HepG2 (cell line): Measurements from ENCODE around the gene RAD23A. TPM values are rescaled to one million over a fixed set of nuclear protein-coding genes. Genes with fewer than 3 reads are reported as not detected.

Experiments
- AGO1 ChIP-seq: fragments of 200-400 bp; formaldehyde crosslinking; IDR thresholded peaks from 2 replicates; pipeline ENCODE4 v1.6.1; 2017; ENCODE audit warnings: mild to moderate bottlenecking, low read depth, low read length, moderate library complexity; ENCODE audit not compliant: poor library complexity, severe bottlenecking
- BRCA1 ChIP-seq: sonication (generic); formaldehyde crosslinking; IDR thresholded peaks from 2 replicates; pipeline ENCODE4 v1.4.0; 2020; ENCODE audit warnings: missing genetic modification reagents
- HOXA3 ChIP-seq: sonication (generic); formaldehyde crosslinking; IDR thresholded peaks from 2 replicates; pipeline ENCODE4 v1.5.0; 2020; ENCODE audit warnings: missing genetic modification reagents
- JUNB ChIP-seq: sonication (generic); formaldehyde crosslinking; IDR thresholded peaks from 2 replicates; pipeline ENCODE4 v1.8.0; 2022; ENCODE audit warnings: missing genetic modification reagents, mild to moderate bottlenecking, borderline replicate concordance
- KAT8 ChIP-seq: IDR thresholded peaks from 2 replicates; pipeline ENCODE4 v1.6.1; 2016; ENCODE audit warnings: missing genetic modification reagents, missing compliant biosample characterization
- NFATC3 ChIP-seq: sonication (generic); formaldehyde crosslinking; IDR thresholded peaks from 2 replicates; pipeline ENCODE4 v1.5.1; 2020; ENCODE audit warnings: mild to moderate bottlenecking, missing genetic modification reagents
- NFIB ChIP-seq: sonication (generic); formaldehyde crosslinking; IDR thresholded peaks from 2 replicates; pipeline ENCODE4 v1.9.0; 2021; ENCODE audit warnings: missing genetic modification reagents, mild to moderate bottlenecking, borderline replicate concordance
- NONO ChIP-seq, 2 experiments: fragments of 450-650 bp in 1 of 2; sonication (generic) in 1 of 2; formaldehyde crosslinking in 1 of 2; IDR thresholded peaks in 1 of 2; conservative IDR thresholded peaks in 1 of 2; 2 replicates each; pipeline versions ENCODE4 v1.6.1 to v1.8.0; 2017 to 2022; ENCODE audit warnings: mild to moderate bottlenecking in 1 of 2, missing genetic modification reagents in 1 of 2, moderate library complexity in 1 of 2
- PHB2 ChIP-seq: fragments of 450-650 bp; IDR thresholded peaks from 2 replicates; pipeline ENCODE4 v1.6.1; 2018; ENCODE audit not compliant: partially characterized antibody
- PPARG ChIP-seq: conservative IDR thresholded peaks from 2 replicates; pipeline ENCODE4 v1.6.1; 2016; ENCODE audit warnings: missing biosample characterization, missing genetic modification reagents
- SMC3 ChIP-seq: IDR thresholded peaks from 2 replicates; pipeline ENCODE4 v1.6.1; 2011; ENCODE audit warnings: low read length, improper control_type of control experiment
- ZFP90 ChIP-seq: sonication (generic); formaldehyde crosslinking; IDR thresholded peaks from 2 replicates; pipeline ENCODE4 v1.8.0; 2022; ENCODE audit warnings: missing genetic modification reagents, mild to moderate bottlenecking, inconsistent platforms, borderline replicate concordance
- ZNF329 ChIP-seq: sonication (generic); formaldehyde crosslinking; IDR thresholded peaks from 2 replicates; pipeline ENCODE4 v1.9.0; 2021; ENCODE audit warnings: low read depth, mild to moderate bottlenecking, missing genetic modification reagents
- ZNF543 ChIP-seq: sonication (generic); formaldehyde crosslinking; IDR thresholded peaks from 2 replicates; pipeline ENCODE4 v1.4.0; 2020; ENCODE audit warnings: mild to moderate bottlenecking, missing genetic modification reagents
- ZNF616 ChIP-seq: sonication (generic); formaldehyde crosslinking; IDR thresholded peaks from 2 replicates; pipeline ENCODE4 v1.5.0; 2020; ENCODE audit warnings: low read depth, mild to moderate bottlenecking, missing genetic modification reagents
- ZNF747 ChIP-seq: sonication (generic); formaldehyde crosslinking; IDR thresholded peaks from 2 replicates; pipeline ENCODE4 v1.8.1; 2023; ENCODE audit warnings: missing genetic modification reagents, mild to moderate bottlenecking, borderline replicate concordance
- polyA plus RNA-seq, 8 experiments: library from polyadenylated mRNA; depleted of rRNA in 3 of 8; stranded (reverse) in 7 of 8; unstranded in 1 of 8; fragments of >200 nt; fragmentation: Illumina TruSeq in 4 of 8; extraction: Trizol in 4 of 8; gene quantifications; 2 replicates each; pipeline versions ENCODE4 v1.2.1 to v1.2.3, GENCODE V29; 2011 to 2016; ENCODE audit warnings: low read depth in 4 of 8, missing spikeins in 1 of 8, mixed read lengths in 1 of 8; ENCODE audit not compliant: insufficient read depth in 1 of 8
- total RNA-seq, 5 experiments: library from RNA; depleted of rRNA; stranded (reverse); fragments of >200 nt; fragmentation: Illumina TruSeq; extraction: Trizol; gene quantifications; 2 replicates each; pipeline ENCODE4 v1.2.3, GENCODE V29; 2016; ENCODE audit warnings: low read depth in 1 of 5
- TF ChIP-seq, protein P1 (sequence below): sonication (generic); formaldehyde crosslinking; IDR thresholded peaks from 2 replicates; pipeline ENCODE4 v1.5.0; 2020; ENCODE audit warnings: mild to moderate bottlenecking, missing genetic modification reagents, borderline replicate concordance
- TF ChIP-seq, protein P2 (sequence below): sonication (generic); formaldehyde crosslinking; IDR thresholded peaks from 2 replicates; pipeline ENCODE4 v1.5.0; 2020; ENCODE audit warnings: mild to moderate bottlenecking, missing genetic modification reagents
- TF ChIP-seq, protein P3 (sequence below): sonication (generic); formaldehyde crosslinking; IDR thresholded peaks from 2 replicates; pipeline ENCODE4 v1.4.0; 2020; ENCODE audit warnings: missing genetic modification reagents
- TF ChIP-seq, protein P4 (sequence below): sonication (generic); formaldehyde crosslinking; IDR thresholded peaks from 2 replicates; pipeline ENCODE4 v1.5.0; 2020; ENCODE audit warnings: missing genetic modification reagents

Gene RAD23A
- total and polyA plus RNA-seq, 2 of the 13 experiments (the other 11 are each of a cell fraction or from before 2014, with no cell fraction given) = 42.5 to 54.2 TPM

DNA sequence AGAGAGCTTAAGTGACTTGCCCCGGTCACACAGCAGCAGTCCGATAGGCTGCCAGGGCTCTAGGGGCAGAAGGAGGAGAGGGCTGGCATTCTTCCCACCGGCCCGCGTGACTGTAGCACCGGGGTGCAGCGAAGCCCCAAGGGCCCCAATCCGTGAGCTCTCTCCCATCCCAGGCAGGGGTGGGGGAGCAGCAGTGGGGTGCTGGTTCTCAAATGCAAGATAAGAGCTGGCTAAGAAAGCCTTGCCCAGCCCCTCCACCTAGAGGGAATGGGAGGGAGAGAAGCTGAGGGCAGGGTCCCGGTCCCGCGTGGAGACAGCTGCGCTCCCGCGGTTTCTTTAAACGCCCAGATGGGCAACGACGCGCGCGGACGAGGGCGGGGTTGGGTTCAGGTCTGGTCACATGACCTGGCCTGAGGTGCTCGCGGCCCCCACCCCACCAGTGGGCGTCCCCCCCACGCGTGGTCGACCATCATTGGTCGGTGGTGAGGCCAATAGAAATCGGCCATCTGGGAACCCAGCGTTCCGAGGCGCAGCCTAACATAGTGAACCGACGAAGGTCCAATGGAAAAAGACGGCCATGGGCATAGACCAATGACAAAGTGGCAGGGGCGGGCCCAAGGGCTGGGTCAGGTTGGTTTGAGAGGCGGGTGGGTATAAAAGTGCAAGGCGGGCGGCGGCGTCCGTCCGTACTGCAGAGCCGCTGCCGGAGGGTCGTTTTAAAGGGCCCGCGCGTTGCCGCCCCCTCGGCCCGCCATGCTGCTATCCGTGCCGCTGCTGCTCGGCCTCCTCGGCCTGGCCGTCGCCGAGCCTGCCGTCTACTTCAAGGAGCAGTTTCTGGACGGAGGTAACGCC is 7.5 kb upstream of the RAD23A start, which contains the start of gene CALR (continued):
- no peak for TF ChIP-seq NFIB (CRISPR knock-in tag)
- TF ChIP-seq AGO1 = peak; percentile 48
- peak; percentile 87 for TF ChIP-seq KAT8 (CRISPR knock-in tag)
- no peak for TF ChIP-seq NONO (IDR thresholded peaks at IDR 0.05)
- peak; percentile 58 for TF ChIP-seq NONO (CRISPR knock-in tag; conservative IDR thresholded peaks at IDR 0.05)
- TF ChIP-seq, protein P1, sequence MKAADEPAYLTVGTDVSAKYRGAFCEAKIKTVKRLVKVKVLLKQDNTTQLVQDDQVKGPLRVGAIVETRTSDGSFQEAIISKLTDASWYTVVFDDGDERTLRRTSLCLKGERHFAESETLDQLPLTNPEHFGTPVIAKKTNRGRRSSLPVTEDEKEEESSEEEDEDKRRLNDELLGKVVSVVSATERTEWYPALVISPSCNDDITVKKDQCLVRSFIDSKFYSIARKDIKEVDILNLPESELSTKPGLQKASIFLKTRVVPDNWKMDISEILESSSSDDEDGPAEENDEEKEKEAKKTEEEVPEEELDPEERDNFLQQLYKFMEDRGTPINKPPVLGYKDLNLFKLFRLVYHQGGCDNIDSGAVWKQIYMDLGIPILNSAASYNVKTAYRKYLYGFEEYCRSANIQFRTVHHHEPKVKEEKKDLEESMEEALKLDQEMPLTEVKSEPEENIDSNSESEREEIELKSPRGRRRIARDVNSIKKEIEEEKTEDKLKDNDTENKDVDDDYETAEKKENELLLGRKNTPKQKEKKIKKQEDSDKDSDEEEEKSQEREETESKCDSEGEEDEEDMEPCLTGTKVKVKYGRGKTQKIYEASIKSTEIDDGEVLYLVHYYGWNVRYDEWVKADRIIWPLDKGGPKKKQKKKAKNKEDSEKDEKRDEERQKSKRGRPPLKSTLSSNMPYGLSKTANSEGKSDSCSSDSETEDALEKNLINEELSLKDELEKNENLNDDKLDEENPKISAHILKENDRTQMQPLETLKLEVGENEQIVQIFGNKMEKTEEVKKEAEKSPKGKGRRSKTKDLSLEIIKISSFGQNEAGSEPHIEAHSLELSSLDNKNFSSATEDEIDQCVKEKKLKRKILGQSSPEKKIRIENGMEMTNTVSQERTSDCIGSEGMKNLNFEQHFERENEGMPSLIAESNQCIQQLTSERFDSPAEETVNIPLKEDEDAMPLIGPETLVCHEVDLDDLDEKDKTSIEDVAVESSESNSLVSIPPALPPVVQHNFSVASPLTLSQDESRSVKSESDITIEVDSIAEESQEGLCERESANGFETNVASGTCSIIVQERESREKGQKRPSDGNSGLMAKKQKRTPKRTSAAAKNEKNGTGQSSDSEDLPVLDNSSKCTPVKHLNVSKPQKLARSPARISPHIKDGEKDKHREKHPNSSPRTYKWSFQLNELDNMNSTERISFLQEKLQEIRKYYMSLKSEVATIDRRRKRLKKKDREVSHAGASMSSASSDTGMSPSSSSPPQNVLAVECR (CRISPR knock-in tag) = peak; percentile 90
- peak; percentile 75; the same call in 1 of the 2 replicates for TF ChIP-seq ZNF616 (CRISPR knock-in tag)
- 0 out of 2 replicates have a peak, but pooled peaks have one; percentile 29 for TF ChIP-seq ZFP90 (CRISPR knock-in tag)
- no peak for TF ChIP-seq SMC3
- TF ChIP-seq HOXA3 = peak; percentile 50
- no peak for TF ChIP-seq JUNB
- no peak for TF ChIP-seq PHB2
- TF ChIP-seq, protein P2, sequence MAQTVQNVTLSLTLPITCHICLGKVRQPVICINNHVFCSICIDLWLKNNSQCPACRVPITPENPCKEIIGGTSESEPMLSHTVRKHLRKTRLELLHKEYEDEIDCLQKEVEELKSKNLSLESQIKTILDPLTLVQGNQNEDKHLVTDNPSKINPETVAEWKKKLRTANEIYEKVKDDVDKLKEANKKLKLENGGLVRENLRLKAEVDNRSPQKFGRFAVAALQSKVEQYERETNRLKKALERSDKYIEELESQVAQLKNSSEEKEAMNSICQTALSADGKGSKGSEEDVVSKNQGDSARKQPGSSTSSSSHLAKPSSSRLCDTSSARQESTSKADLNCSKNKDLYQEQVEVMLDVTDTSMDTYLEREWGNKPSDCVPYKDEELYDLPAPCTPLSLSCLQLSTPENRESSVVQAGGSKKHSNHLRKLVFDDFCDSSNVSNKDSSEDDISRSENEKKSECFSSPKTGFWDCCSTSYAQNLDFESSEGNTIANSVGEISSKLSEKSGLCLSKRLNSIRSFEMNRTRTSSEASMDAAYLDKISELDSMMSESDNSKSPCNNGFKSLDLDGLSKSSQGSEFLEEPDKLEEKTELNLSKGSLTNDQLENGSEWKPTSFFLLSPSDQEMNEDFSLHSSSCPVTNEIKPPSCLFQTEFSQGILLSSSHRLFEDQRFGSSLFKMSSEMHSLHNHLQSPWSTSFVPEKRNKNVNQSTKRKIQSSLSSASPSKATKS (CRISPR knock-in tag) = no peak
- peak; percentile 70 for TF ChIP-seq ZNF747 (CRISPR knock-in tag)
- peak; percentile 29; the same call in 1 of the 2 replicates for TF ChIP-seq NFATC3 (CRISPR knock-in tag)
- TF ChIP-seq, protein P3, sequence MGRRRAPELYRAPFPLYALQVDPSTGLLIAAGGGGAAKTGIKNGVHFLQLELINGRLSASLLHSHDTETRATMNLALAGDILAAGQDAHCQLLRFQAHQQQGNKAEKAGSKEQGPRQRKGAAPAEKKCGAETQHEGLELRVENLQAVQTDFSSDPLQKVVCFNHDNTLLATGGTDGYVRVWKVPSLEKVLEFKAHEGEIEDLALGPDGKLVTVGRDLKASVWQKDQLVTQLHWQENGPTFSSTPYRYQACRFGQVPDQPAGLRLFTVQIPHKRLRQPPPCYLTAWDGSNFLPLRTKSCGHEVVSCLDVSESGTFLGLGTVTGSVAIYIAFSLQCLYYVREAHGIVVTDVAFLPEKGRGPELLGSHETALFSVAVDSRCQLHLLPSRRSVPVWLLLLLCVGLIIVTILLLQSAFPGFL = no peak
- TF ChIP-seq, protein P4, sequence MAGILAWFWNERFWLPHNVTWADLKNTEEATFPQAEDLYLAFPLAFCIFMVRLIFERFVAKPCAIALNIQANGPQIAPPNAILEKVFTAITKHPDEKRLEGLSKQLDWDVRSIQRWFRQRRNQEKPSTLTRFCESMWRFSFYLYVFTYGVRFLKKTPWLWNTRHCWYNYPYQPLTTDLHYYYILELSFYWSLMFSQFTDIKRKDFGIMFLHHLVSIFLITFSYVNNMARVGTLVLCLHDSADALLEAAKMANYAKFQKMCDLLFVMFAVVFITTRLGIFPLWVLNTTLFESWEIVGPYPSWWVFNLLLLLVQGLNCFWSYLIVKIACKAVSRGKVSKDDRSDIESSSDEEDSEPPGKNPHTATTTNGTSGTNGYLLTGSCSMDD (CRISPR knock-in tag) = no peak
- no peak for TF ChIP-seq BRCA1 (CRISPR knock-in tag)
- peak; percentile 84 for TF ChIP-seq ZNF543 (CRISPR knock-in tag)
- TF ChIP-seq ZNF329 (CRISPR knock-in tag) = peak; percentile 73; the same call in 1 of the 2 replicates
- TF ChIP-seq PPARG (CRISPR knock-in tag) = no peak
